ENCODE measurements around the gene RPP21.

Gene RPP21

DNA sequence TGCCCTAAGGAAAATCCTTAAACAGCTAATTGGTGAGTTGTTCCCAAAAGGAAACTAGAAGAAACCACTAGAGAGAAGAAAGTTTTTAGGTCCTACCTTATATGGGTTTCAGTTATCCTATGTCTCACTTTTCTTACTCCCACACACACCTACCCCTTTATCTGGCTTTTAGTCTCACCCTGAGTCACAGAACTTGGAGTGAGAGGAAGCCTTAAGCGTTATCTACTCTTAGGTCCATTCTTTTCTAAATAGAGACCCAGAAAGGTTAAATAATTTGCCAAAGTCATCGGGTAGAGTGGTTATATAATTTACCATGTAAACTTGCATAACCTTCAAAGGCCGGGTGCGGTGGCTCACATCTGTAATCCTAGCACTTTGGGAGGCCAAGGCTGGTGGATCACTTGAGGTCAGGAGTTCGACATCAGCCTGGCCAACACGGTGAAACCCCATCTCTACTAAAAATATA lies 4.3 kb upstream of the RPP21 start:
- Histone ChIP-seq H4K20me1 (ENCODE audit: insufficient read depth, low read length) (no peaks in the 10 kb centered on the region), H3K4me1 (ENCODE audit: insufficient read depth, low read length, severe bottlenecking) (peaks cover 6% of the 10 kb centered on the region), H3K36me3 (ENCODE audit: insufficient read depth, low read length) (peaks cover 51% of the 10 kb centered on the region), H3K9me2 (ENCODE audit: low read depth, low read length) (no peaks in the 10 kb centered on the region), H3K79me2 (ENCODE audit: insufficient read depth, low read length) (no peaks in the 10 kb centered on the region), H3K9me3 (ENCODE audit: low read length) (no peaks in the 10 kb centered on the region), H3K27ac (ENCODE audit: low read depth, low read length, poor library complexity, severe bottlenecking) (no peak overlapping the region), H2AFZ (ENCODE audit: low read length) (no peak overlapping the region), H3K27me3 (ENCODE audit: insufficient read depth, low read length) (no peaks in the 10 kb centered on the region), H3F3A (ENCODE audit: insufficient read depth, low read length) (no peaks in the 10 kb centered on the region), H3K9ac (ENCODE audit: low read length) (no peak overlapping the region), H3K4me3 (ENCODE audit: low read depth, low read length, poor library complexity, severe bottlenecking) (no peak overlapping the region), H3K4me2 (ENCODE audit: low read length) (no peak overlapping the region)
- TF ChIP-seq CTCF (IDR thresholded peaks at IDR 0.05; ENCODE audit: low read length), result no peak
- TF ChIP-seq EZH2 (IDR thresholded peaks at IDR 0.05; ENCODE audit: borderline replicate concordance, low read length), result no peak

- no peak overlapping the region for H2AFZ ChIP-seq (ENCODE audit: low read length)
- no peaks in the 10 kb centered on the region for H3K9me3 ChIP-seq (ENCODE audit: low read length)
- H3K4me3 ChIP-seq (ENCODE audit: low read depth, low read length, poor library complexity, severe bottlenecking), result no peak overlapping the region
- H3K27ac ChIP-seq (ENCODE audit: low read depth, low read length, poor library complexity, severe bottlenecking), result no peak overlapping the region
- peaks cover 12% of the 10 kb centered on the region for H3K4me1 ChIP-seq (ENCODE audit: insufficient read depth, low read length, severe bottlenecking)
- peaks cover 46% of the 10 kb centered on the region for H3K36me3 ChIP-seq (ENCODE audit: insufficient read depth, low read length)
- H3K9me2 ChIP-seq (ENCODE audit: low read depth, low read length), result no peaks in the 10 kb centered on the region
- no peaks in the 10 kb centered on the region for H3K27me3 ChIP-seq (ENCODE audit: insufficient read depth, low read length)
- H4K20me1 ChIP-seq (ENCODE audit: insufficient read depth, low read length), result no peaks in the 10 kb centered on the region
- H3K4me2 ChIP-seq (ENCODE audit: low read length), result no peak overlapping the region
- TF ChIP-seq CTCF (IDR thresholded peaks at IDR 0.05; ENCODE audit: low read length) (no peak), EZH2 (IDR thresholded peaks at IDR 0.05; ENCODE audit: borderline replicate concordance, low read length) (no peak)
- no peaks in the 10 kb centered on the region for H3K79me2 ChIP-seq (ENCODE audit: insufficient read depth, low read length)
- H3F3A ChIP-seq (ENCODE audit: insufficient read depth, low read length), result no peaks in the 10 kb centered on the region
- no peak overlapping the region for H3K9ac ChIP-seq (ENCODE audit: low read length)
Measured at GRCh38 chr6:30341218-30341617, 3.7 kb upstream of the RPP21 start.

DNA sequence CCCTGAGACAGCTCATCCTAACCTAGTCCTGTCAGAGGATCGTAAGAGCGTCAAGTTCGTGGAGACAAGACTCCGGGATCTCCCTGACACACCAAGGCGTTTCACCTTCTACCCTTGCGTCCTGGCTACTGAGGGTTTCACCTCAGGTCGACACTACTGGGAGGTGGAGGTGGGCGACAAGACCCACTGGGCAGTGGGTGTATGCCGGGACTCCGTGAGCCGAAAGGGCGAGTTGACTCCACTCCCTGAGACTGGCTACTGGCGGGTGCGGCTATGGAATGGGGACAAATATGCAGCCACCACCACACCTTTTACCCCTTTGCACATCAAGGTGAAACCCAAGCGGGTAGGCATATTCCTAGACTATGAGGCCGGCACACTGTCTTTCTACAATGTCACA lies 3.2 kb upstream of the RPP21 start:
- no peaks in the 10 kb centered on the region for H3K9me3 ChIP-seq (ENCODE audit: low read length)
- no peak overlapping the region for H3K4me3 ChIP-seq (ENCODE audit: low read depth, low read length, poor library complexity, severe bottlenecking)
- H3F3A ChIP-seq (ENCODE audit: insufficient read depth, low read length), result no peaks in the 10 kb centered on the region
- no peak overlapping the region for H3K27ac ChIP-seq (ENCODE audit: low read depth, low read length, poor library complexity, severe bottlenecking)
- no peaks in the 10 kb centered on the region for H3K9me2 ChIP-seq (ENCODE audit: low read depth, low read length)
- H3K4me1 ChIP-seq (ENCODE audit: insufficient read depth, low read length, severe bottlenecking), result peaks cover 14% of the 10 kb centered on the region
- H3K9ac ChIP-seq (ENCODE audit: low read length), result no peak overlapping the region
- H3K4me2 ChIP-seq (ENCODE audit: low read length), result no peak overlapping the region
- H3K36me3 ChIP-seq (ENCODE audit: insufficient read depth, low read length), result peaks cover 46% of the 10 kb centered on the region
- no peaks in the 10 kb centered on the region for H4K20me1 ChIP-seq (ENCODE audit: insufficient read depth, low read length)
- TF ChIP-seq CTCF (IDR thresholded peaks at IDR 0.05; ENCODE audit: low read length), result no peak
- TF ChIP-seq EZH2 (IDR thresholded peaks at IDR 0.05; ENCODE audit: borderline replicate concordance, low read length), result no peak
- H3K27me3 ChIP-seq (ENCODE audit: insufficient read depth, low read length), result no peaks in the 10 kb centered on the region
- no peaks in the 10 kb centered on the region for H3K79me2 ChIP-seq (ENCODE audit: insufficient read depth, low read length)
- H2AFZ ChIP-seq (ENCODE audit: low read length), result no peak overlapping the region
